OCI-M1 (cell line): ENCODE data around the gene MDH2.
"Not testable (repeated sequence)": the region's sequence is repeated elsewhere in the genome, so short reads cannot be mapped to it uniquely, and the experiment has no call there.

Source experiments
- DNase-seq: peaks from one replicate; lab custom pipeline; 2025; lab: John Stamatoyannopoulos, UW

MDH2 gene, protein sequence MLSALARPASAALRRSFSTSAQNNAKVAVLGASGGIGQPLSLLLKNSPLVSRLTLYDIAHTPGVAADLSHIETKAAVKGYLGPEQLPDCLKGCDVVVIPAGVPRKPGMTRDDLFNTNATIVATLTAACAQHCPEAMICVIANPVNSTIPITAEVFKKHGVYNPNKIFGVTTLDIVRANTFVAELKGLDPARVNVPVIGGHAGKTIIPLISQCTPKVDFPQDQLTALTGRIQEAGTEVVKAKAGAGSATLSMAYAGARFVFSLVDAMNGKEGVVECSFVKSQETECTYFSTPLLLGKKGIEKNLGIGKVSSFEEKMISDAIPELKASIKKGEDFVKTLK

DNA sequence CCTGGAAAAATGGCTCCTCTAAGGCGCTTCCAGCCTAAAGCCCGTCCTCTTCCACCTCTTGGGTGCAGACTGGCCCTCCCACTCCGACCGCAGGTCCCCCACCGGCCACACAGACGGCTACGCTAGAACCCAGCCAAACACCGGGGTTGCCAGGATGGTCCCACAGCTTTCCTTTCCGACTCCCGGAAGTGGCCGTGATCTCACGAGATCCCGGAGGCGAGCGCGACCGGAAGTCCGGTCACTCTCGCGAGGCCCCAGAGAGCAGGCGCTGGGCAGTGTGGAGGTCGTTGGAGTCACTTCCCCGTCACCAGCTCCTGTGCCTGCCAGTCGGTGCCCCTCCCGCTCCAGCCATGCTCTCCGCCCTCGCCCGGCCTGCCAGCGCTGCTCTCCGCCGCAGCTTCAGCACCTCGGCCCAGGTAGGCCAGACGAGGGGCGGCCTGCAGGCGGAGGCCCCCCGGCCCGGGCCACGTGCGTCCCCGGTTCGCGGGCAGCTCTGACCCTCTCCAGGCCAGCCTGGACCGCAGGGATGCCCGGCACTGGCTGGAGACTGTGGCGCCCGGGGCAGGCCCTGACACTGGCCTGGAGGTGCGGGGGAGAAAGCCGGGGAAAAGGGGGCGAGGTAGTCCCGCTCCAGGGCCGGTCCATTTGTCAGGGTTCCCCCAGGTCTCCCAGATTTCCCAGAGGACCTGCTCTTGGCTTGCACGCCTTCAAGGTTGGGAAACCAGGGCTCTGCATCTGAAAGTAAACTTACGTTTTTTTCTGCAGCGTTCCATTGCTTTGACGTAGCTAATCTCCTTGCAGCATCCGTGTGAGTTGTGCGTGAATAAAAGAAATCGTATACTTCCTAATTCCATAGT lies at the start of gene MDH2, which contains the start of gene STYXL1:
MDH2 (plus strand) TSS at position 296 of the 857 bp plus-strand sequence; CDS start at position 351, 55 bp downstream.
STYXL1 (minus strand) TSS at position 190 of the 857 bp plus-strand sequence. CDS start 17,477 bp downstream, outside the sequence.
- peak; percentile 99 for DNase-seq

DNA sequence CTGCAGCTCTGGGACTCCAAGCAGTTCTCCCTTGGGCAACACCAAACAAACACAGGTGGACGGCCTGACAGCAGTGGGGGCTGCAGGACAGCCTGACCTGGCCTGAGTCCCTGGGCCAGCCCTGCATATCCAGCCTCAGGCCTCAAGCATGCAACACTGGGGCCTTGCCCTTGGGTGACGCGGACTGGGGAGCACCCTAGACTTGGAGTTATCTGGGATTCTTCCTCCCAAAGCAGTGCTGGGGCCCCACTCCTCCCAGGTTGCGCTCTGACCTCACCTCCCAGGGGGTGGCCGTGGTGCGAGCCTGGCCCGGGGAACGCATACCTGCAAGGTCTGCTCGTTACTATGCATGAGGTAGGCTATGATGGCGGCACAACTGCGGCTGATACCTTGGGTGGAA lies 47.3 kb upstream of the MDH2 start:
- no peak for DNase-seq

DNA sequence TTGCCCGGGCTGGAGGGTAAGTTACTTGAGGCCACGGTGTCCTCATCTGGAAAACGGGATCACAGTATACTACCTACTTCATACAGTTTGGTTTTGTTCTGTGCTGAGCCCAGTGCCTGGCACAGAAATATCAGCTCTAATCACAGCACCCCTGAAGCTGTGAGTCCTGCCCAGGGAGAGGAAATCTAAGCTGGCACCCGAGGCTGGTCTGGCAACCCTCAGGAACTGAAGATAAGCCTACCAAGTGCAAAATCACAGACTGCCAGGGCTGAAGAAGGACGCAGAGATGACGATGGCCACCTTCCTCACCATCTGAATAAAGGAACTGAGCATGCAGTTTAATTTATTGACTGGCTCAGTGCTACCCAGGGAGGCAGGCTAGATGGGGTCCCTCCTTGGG lies 45.8 kb upstream of the MDH2 start:
- DNase-seq, result no peak

DNA sequence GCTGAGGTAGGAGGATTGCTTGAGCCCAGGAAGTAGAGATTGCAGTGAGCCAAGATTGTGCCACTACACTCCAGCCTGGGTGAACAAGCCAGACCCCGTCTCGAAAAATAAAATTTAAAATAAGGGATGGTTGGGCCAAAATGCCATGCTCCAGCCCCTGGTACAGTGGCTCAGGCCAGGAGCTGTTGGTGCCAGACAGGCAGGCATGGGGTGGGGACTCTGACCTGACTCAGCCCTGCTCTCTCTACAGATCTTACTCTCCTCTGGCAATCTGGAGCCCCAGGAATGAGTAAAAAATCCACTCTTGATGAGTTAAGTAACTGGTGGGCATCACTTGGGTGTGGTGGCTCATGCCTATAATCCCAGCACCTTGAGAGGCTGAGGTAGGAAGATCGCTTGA lies 45.1 kb upstream of the MDH2 start:
- no peak for DNase-seq

DNA sequence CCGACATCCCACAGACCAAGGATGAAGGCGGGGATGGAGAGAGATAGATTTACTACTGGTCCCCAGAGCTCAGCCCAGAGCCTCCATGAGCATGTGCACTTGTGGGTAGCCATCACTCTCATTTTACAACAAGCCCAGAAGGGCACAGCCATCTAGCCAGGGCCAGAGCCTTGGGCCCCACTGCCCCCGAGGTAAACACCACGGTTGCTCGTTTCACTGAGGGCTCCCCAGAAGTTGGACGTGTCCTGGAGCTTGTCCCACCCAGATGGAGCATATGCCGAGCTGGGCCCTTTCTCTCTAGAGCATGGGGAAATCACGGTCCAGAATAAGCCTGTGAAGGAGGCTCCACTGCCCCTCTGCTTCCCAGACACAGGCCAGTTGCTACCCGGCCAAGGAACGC lies 44.6 kb upstream of the MDH2 start:
- DNase-seq, result no peak

DNA sequence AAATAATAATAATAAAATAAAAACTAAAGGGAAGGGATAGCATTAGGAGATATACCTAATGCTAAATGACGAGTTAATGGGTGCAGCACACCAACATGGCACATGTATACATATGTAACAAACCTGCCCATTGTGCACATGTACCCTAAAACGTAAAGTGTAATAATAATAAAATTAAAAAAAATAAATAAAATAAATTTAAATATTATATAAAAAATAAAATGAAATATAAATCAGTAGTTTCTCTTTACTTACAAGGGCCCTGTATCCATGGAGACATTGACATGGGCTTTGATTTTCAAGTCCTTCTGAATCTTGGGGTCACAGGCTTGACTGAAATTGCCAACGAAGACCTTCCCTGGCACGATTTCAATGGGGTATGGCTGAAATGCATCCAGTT lies 42.9 kb upstream of the MDH2 start:
- DNase-seq, result not testable (repeated sequence)

DNA sequence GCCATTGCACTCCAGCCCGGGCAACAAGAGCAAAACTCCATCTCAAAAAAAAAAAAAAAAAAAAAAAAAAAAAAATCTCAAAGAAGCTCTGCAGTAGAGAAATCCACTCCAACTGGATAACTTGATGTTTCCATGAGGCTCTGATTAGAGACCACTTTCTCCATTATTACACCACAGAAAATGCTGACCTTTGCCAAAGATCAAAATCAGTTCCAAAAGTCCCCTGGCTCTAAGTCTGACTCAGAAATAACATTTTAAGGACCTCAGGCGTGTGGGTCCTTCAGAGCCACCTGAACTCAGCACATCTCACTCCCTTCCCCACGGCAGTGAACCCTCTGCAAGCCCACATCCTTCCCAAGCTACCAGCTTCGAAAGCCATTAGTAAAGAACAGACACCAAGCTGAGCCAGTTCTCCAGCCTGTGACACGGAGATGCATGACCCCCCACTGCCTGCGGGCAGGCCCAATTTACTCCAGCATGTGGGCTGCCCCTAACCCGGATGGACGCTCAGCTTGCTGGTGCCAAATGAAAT lies 39.7 kb upstream of the MDH2 start:
- no peak for DNase-seq

DNA sequence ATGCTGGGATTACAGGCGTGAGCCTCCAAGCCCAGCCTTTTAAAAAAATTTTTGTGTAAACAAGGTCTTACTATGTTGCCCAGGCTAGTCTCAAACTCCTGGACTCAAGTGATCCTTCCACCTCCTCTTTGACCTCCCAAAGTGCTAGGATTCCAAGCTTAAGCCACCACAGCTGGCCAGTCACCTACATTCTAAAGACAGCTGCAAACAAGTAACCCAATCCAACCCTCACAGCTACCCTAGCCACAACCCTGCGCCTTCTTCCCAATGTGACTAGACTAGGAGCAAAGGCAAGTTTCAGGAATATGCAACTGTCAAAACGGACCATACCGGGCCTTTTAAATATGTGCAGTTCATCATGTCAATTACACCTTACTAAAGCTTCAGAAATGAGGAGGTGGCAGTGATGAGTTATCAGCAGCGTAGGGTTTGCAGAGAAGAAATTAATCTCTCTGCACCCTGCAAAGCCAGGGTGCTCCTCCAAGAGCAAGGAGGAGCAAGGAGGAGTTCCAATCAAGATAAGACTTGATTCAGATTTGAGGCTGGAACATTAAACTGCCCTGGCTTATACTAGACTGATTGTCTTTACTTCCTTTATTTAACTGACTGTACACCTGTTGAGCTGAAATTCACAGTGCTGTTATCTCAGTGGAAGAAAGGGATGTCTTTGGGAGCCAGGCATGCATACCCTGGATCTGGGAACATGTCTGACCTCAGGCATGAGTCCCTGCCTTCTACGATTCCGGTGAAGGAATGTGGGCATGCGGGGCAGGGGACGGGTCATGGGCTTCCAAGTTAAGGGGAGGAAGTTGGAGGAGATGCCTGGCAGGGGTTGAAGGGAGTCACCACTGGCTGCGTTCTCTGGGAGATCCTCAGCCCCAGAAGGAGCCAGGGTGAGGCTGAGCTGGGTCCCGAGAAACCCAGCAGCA lies 38.0 kb upstream of the MDH2 start:
- DNase-seq, result no peak

DNA sequence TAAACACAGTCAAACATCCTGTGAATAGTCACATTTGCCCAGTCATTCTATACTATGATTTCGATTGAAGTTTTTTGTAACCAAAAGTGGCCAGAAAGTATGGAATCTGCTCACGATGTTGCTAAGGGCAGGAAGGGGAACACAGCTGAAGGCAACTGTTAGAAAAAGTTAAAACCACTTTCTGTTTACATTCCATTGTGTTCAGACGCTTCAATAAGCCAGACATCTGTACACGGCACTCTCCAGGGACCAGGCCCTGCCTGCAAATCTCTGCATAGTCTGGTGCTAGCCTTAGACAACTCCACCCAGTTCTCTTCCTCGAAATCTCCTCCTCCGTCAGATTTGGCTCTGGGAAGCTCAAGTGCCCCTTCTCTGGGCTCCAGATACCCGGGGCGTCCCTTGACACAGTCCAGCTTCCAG lies 36.5 kb upstream of the MDH2 start:
- no peak for DNase-seq

DNA sequence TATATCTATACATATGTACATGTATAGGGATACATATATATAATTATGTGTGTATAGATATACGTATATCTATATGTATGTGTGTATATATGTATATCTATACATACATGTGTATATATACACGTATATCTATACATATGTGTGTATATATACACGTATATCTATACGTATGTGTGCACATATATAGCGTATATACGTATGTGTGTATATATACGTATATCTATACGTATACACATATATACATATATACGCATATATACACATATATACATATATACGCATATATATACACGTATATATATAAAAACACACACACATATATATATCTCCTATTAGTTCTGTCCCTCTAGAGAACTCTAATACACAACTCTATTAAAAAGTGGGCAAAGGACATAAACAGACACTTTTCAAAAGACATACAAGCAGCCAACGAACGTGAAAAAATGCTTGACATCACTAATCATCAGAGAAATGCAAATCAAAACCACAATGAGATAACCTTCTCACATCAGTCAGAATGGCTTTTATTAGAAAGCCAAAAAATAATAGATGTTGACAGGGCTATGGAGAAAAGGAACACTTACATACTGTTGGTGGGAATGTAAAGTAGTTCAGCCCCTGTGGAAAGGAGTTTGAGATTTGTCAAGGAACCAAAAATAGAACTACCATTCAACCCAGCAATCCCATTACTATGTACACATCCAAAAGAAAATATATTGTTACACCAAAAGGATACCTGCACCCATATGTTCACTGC lies 31.5 kb upstream of the MDH2 start:
- DNase-seq, result no peak

DNA sequence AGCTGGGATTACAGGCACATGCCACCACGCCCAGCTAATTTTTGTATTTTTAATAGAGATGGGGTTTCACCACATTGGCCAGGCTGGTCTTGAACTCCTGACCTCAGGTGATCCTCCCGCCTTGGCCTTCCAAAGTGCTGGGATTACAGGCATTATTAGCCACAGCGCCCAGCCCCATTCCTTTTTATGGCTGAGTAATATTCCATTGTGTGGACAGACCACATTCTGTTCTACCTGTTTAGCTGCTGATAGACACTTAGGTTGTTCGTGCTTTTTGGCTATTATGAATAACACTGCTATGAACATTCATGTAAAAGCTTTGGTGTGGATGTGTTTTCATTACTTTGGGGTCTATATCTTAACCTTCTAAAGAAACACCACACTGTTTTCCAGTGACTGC lies 29.4 kb upstream of the MDH2 start:
- not testable (repeated sequence) for DNase-seq

DNA sequence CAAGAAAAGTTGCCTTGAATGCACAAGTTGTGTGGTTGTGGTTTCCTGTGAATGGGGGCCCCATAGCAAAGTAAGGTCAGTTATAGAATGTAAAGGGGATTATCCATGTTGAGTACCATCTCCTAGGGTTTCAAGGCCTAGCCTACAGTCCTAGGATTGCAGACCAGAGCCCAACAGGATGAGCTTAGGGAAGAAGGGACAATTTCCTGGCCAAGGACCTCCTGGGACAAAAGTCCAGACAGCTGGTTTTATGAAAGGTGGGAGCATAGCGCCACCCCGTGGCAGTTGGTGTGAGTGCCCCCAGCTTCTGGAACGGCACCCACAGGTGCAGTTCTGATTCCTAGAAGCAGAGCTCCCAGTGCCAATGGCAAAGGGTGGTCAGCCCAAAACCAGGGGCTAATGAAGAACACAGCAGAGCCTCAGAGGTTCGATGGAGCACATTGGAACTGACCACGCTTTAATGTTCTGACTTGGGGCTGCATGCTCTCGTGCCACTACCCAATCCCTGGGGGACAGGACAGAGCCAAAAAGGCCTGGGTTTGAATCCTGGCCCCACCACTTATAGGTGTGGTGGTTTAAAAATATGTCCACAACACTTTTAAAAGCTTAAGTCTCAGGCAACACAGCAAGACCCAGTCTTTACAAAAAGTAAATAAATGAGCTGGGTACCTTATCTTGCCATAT lies 27.7 kb upstream of the MDH2 start:
- peak; percentile 84 for DNase-seq

DNA sequence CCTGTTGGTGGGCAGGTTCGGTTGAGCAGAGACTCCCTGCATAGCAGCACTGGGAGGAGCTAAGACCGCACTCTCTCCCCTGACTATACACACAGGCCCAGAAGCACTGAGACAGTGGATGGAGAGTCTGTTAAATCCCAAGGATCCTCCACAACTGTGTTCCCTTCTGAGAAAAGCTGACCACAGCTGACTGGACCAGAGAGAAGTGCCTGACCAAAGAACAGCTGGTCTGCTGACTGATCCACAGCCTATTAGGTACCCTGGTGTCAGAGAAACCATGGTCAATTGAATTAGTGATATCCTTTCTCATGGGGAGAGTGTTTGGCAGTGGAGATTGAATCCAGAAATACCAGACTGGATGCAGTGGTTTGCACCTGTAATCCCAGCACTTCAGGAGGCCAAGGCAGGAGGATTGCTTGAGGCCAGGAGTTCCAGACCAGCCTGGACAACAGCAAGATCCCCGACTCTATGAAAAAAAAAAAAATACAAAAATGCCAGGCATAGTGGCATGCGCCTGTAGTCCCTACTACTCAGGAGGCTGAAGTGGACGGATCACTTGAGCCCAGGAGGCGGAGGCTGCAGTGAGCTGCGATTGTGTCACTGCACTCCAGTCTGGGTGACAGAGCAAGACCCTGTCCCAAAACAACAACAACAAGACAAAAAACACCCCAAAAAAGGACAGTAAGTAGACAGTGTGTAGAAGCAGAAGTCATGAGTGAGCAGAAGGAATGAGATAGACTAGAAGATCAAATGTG lies 25.7 kb upstream of the MDH2 start:
- DNase-seq, result no peak

DNA sequence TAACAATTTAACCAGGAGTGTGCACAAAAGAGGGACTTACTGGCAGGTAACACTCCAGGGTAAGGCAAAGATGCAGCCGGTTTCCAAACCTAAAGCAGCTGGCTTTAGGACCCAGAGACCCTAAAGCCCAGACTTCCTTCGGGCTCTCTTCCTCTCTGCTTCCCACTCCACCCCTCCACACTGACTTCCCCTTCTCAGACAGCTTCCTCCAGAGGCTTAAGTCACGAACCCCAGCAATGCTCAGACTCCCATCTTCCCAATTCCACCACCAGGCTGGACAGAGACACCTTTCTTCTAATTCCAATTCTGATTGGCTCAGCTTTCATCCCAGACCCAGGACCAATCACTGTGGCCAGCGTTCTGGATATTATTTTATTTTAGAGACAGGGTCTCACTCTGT lies 24.9 kb upstream of the MDH2 start:
- peak; percentile 82 for DNase-seq

DNA sequence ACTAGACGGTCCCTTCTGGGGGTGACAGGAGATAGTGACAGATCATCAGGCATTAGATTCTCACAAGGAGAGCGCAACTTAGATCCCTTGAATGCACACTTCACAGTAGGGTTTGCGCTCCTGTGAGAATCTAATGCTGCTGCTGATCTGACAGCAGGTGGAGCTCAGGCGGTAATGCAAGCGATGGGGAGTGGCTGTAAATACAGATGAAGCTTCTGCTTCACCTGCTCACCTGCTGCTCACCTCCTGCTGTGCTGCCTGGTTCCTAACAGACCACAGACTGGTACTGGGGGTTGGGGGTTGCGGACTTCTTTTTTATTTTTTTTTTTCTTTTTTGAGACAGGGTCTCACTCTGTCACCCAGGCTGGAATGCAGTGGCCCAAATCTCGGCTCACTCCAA lies 18.2 kb upstream of the MDH2 start:
- not testable (repeated sequence) for DNase-seq

DNA sequence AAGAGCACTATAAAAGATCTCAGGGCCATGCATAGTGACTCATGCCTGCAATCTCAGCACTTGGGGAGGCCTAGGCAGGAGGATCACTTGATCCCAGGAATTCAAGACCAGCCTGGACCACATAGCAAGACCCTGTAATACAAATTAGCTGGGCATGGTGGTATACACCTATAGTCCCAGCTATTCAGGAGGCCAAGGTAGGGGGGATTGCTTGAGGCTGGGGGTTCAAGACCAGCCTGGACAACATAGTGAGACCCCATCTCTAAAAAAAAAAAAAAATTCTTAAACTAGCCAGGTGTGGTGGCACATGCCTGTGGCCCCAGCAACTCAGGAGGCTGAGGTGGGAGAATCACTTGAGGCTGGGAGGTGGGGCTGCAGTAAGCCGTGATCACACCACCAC lies 15.9 kb upstream of the MDH2 start:
- no peak for DNase-seq

DNA sequence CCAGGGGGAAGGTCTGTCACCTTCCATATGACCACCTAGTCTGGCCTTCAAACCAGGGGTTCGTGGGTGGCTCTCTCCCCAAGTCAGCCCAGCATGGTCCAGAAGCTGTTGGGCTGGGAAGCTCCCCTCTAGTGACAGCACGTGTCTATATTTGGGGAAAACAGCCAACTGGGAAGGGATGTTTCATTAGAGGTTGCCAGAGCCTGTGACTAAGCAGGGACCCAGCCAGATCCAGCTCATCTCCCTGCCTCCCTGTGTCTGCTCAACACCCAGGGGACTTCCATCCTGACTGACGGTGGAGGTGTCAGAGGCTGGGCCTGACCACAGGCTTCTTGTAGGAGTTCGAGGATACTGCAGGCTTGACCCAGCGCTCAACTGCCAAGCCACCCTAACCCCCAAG lies 10.6 kb upstream of the MDH2 start:
- DNase-seq, result no peak

DNA sequence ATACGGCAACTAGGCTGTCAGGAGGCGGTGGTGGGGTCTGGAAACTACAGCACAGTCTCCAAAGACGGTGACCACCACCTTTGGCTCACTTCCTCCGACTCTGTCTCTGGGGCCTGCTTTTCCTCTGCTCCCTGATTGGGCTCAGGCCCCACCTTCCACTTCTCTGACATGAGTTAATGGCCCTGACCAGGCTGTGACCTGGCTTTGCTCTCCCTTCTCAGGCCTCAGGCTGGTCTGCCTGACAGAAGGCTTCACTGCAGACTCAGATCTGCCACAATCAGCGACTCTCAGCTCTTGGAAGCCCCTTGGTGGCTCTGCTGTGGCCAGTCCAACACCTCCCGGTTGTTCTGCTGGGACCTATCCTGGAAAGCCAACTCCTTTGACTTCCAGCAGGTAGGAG lies 7.8 kb upstream of the MDH2 start:
- DNase-seq, result no peak

DNA sequence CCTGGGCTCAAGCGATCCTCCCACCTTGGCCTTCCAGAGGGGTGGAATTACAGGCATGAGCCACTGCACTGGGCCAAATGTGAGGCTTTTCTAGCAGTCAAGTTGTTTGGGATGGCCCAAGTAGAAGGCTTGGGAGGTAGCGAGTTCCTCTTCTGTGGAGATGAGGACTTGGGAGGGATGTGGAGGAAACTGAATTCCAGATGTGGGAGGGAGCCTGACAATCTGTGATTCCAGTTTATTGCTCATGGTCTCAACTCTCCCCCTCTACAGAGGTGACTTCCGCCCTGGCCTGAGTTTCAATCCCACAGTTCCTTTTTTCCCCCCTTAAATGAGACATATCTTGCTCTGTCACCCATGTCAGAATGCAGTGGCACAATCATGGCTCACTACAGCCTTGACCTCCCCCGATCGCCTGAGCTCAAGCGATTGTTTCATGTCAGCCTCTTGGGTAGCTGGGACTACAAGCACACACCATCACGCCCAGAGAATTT lies 3.5 kb upstream of the MDH2 start:
- DNase-seq, result no peak
